ENCODE results near the gene RRP7A. TPM values are rescaled to one million over a fixed set of nuclear protein-coding genes. Genes with fewer than 3 reads are reported as not detected.
"Not testable (repeated sequence)": the region's sequence is repeated elsewhere in the genome, so short reads cannot be mapped to it uniquely, and the experiment has no call there.

RRP7A gene
- polyA plus RNA-seq (ENCODE audit: insufficient read length): 16.5 TPM

GRCh38 chr22:42519525-42520401, at the start of gene RRP7A:
RRP7A (minus strand) TSS chr22:42519796; CDS start chr22:42519786, 10 bp downstream.
- DNase-seq (ENCODE audit: low read depth): peak; percentile 19

GRCh38 chr22:42567950-42568349, 48.4 kb upstream of the RRP7A start:
- DNase-seq (ENCODE audit: low read depth): not testable (repeated sequence)

GRCh38 chr22:42565956-42566355, 46.4 kb upstream of the RRP7A start:
- no peak for DNase-seq (ENCODE audit: low read depth)

- DNase-seq (ENCODE audit: low read depth): no peak
These were observed 45.1 kb upstream of the RRP7A start for GRCh38 chr22:42564699-42565098.

- DNase-seq (ENCODE audit: low read depth): not testable (repeated sequence)
These were observed 44.3 kb upstream of the RRP7A start for GRCh38 chr22:42563943-42564342.

- DNase-seq (ENCODE audit: low read depth): no peak
These were observed 43.1 kb upstream of the RRP7A start for GRCh38 chr22:42562684-42563083.

GRCh38 chr22:42562279-42562678, 42.7 kb upstream of the RRP7A start:
- DNase-seq (ENCODE audit: low read depth): no peak

- DNase-seq (ENCODE audit: low read depth): no peak
These were observed 42.3 kb upstream of the RRP7A start for GRCh38 chr22:42561856-42562255.

- no peak for DNase-seq (ENCODE audit: low read depth)
These were observed 41.2 kb upstream of the RRP7A start for GRCh38 chr22:42560781-42561180.

- no peak for DNase-seq (ENCODE audit: low read depth)
These were observed 40.8 kb upstream of the RRP7A start for GRCh38 chr22:42560381-42560780.

- peak; percentile 34 for DNase-seq (ENCODE audit: low read depth)
These were observed 34.1 kb upstream of the RRP7A start, which contains the start of gene SERHL2 for GRCh38 chr22:42553475-42554361. SERHL2 (plus strand) TSS chr22:42553956; CDS start chr22:42554021, 65 bp downstream.

GRCh38 chr22:42552294-42552647, 32.7 kb upstream of the RRP7A start:
- DNase-seq (ENCODE audit: low read depth): not testable (repeated sequence)

- DNase-seq (ENCODE audit: low read depth): no peak
These were observed 29.9 kb upstream of the RRP7A start for GRCh38 chr22:42549331-42550060.

- no peak for DNase-seq (ENCODE audit: low read depth)
These were observed 29.2 kb upstream of the RRP7A start for GRCh38 chr22:42548597-42549330.

GRCh38 chr22:42548126-42548525, 28.5 kb upstream of the RRP7A start:
- not testable (repeated sequence) for DNase-seq (ENCODE audit: low read depth)

GRCh38 chr22:42547562-42547961, 28.0 kb upstream of the RRP7A start:
- DNase-seq (ENCODE audit: low read depth): no peak

- DNase-seq (ENCODE audit: low read depth): no peak
These were observed 25.1 kb upstream of the RRP7A start for GRCh38 chr22:42544686-42545085.

- not testable (repeated sequence) for DNase-seq (ENCODE audit: low read depth)
These were observed 19.7 kb upstream of the RRP7A start for GRCh38 chr22:42539236-42539771.

GRCh38 chr22:42537199-42537831, 17.7 kb upstream of the RRP7A start:
- DNase-seq (ENCODE audit: low read depth): not testable (repeated sequence)

- not testable (repeated sequence) for DNase-seq (ENCODE audit: low read depth)
These were observed 17.0 kb upstream of the RRP7A start for GRCh38 chr22:42536634-42537033.
